Stimulated activated CD4-positive, alpha-beta T cell treated with anti-CD3 and anti-CD28 coated beads, TNF-alpha, amount 100 ng/mL, for 48 hours (primary cell): ENCODE data around the gene C19orf47.
"Not testable (repeated sequence)": the region's sequence is repeated elsewhere in the genome, so short reads cannot be mapped to it uniquely, and the experiment has no call there.

Experiments used
- DNase-seq, 3 donors: peaks; one replicate each; pipeline ENCODE4 v3.0.0-alpha.2; 2020; ENCODE audit warnings: low read depth in 3 of 3

C19orf47 gene

GRCh38 chr19:40377876-40378385 lies 29.7 kb upstream of the C19orf47 start:
- no peak for DNase-seq

GRCh38 chr19:40376286-40376862 lies 28.2 kb upstream of the C19orf47 start:
- DNase-seq: no peak

- DNase-seq: no peak
These were observed 25.9 kb upstream of the C19orf47 start for GRCh38 chr19:40374084-40374483.

DNA sequence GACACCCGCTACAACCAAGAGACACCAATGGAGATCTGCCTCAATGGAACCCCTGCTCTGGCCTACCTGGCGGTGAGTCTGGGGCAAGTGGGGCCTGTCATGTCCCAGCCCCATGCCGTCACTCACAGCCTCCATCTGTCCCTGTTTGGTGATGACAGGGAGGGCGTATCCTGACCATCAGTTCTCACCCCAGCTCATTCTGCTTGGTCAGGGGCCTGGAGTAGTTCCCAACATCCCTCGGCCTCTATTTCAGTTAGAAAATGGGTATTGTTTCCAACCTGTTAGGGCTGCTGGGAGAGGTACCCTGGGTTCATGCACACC lies 23.6 kb upstream of the C19orf47 start:
- DNase-seq: no peak

- DNase-seq: no peak
These were observed 23.0 kb upstream of the C19orf47 start for GRCh38 chr19:40370997-40371801.

- not testable (repeated sequence) for DNase-seq
These were observed 22.1 kb upstream of the C19orf47 start for GRCh38 chr19:40370253-40370652.

DNA sequence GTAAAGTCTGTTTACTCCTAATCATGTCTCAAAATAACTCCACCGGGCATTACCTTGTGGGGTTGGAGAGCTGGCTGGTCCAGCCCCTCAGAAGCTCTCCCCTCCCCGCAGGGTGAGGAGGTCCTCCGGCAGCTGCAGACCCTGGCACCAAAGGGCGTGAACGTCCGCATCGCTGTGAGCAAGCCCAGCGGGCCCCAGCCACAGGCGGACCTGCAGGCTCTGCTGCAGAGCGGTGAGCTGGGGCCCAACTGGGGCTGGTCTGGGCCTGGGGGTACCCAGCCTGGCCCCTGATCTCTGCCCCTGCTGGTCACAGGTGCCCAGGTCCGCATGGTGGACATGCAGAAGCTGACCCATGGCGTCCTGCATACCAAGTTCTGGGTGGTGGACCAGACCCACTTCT lies 21.6 kb upstream of the C19orf47 start:
- DNase-seq: no peak

GRCh38 chr19:40367577-40368434 lies 19.6 kb upstream of the C19orf47 start:
- DNase-seq: no peak

DNA sequence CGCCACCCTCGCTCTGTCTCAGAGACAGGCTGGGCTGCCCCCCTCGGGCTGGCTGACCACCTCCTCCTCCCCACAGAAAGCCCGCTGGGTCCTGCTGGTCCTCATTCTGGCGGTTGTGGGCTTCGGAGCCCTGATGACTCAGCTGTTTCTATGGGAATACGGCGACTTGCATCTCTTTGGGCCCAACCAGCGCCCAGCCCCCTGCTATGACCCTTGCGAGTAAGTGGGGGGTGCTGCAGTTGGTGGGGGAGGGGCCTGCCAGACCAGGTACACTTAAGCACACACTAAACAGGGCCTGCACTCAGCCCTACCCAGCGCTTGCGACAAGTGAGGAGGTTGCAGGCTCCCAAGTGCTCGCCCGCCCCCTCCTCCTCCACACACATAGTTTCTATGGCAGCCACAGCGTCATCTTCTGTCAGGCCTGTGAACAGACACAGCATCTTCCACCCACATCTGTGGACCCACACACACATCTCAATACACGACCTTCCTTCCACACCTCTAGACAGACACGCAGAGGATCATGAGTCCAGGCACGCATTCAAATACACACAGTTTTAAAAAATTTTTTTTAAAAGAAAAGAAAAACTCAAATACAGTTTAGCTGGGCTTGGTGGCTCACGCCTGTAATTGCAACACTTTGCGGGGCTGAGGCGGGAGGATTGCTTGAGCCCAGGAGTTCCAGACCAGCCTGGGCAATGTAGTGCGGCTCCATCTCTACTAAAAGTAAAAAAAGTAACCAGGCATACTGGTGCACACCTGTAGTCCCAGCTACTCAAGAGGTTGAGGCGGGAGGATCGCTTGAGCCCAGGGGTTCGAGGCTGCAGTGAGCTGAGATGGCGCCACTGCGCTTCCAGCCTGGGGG lies 18.7 kb upstream of the C19orf47 start:
- no peak for DNase-seq

DNA sequence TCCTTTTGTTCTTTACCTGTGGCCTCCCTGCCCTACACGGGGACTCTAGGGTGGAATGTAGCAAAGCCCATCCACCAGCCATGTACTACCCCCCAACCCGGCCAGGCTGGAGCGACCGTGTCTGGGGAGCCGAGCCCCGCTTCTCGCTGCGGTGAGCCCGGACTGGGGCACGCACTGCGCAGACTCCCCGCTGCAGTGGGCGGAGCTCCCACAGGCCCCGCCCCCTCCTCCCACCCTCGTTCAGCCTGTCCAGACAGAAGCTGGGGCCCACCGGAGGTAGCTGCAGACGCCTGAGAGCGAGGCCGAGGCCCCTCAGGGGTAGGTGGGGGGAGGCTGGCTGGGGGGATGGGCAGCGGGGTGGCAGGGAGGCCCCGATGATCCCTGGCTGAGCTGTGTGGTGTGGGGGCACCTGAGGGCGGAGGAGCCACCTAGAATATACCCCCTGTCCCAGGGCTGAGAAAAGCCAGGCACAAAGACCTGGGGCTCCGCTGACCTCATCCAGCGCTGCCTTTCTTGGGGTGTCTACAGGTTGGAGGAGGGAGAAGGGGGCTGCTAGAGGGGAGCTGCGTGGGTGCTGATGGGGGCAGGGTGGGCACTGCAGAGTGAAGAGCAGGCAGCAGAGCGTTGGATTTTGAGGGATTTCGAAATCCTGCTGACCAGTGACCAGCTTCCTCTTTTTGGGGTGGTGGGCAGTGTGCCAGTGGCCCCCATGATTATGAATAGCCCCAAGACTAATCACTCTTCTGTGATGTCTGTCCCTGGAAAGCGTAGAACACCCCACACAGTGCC lies 17.6 kb upstream of the C19orf47 start:
- peak; percentile 33 to 51 (median 36) for DNase-seq

DNA sequence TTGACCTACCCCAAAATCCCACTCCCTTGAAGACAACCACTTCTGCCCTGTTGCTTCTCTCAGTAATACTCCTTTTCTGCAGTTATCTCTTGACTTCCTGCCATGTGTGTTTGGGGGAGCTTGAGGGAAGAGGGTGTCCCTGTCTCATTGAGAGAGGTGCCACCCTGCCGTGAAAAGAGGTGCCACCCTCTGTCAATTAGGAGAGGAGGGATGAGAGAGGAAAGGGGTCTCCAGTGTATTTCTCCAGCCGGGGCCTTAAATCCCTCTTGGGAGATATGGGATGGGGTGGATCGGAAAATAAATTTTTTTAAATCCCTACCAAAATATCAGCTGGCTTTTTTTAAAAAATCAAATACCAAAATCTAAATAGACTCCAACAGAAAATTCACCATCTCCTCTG lies 16.8 kb upstream of the C19orf47 start:
- DNase-seq: no peak

DNA sequence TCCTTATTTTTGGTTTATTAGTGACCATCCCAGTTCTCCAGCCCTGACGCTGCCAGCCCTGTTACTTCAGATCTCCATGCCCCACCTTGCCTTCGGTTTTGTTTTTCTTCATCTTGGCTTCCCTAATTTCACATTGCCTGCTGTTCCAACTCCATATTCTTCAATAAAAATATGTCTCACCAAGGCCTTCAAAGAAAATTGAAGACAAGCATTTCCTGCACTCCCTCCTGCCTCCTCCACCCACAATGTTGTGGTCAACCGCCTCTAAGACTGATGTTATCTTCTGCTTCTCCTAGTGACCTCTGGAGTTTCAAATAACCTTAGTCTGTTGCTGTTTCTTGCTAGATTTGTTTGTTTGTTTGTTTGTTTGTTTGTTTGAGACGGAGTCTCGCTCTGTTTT lies 14.9 kb upstream of the C19orf47 start:
- DNase-seq: no peak

DNA sequence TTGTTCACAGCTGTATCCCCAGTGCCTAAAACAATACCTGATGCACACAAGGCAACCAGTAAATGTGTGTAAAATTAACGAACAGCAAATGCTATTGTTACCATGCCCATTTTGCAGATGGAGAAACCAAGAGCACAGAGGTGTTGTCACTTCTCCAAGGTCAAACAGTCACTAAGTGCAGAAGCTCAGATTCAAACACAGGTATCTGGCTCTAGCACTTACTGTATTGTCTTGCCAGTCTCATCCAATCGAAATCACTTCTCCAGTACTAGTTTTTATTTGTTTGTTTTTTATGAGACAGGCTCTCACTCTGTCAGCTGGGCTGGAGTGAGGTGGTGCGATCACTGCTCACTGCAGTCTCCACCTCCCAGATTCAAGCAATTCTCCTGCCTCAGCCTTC lies 14.0 kb upstream of the C19orf47 start:
- DNase-seq: no peak

DNA sequence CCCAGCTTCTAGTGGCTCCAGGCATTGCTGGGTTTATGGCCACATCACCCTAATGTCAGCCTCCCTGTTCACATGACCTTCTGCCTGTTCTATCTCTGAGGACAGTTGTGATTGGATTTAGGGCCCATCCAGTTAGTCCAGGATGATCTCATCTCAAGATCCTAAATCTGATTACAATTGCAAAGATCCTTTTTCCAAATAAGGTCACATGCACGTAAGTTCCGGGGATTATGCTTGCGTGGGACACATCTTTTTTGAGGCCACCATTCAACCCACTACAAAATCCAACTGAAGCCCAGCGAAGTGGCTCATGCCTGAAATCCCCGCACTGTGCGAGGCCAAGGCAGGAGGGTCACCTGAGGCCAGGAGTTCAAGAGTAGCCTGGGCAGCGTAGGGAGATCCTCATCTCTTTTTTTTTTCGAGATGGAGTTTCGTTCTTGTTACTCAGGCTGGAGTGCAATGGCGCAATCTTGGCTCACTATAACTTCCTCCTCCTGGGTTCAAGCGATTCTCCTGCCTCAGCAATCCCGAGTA lies 12.6 kb upstream of the C19orf47 start:
- DNase-seq: no peak

- no peak for DNase-seq
These were observed 12.0 kb upstream of the C19orf47 start for GRCh38 chr19:40360020-40360707.

DNA sequence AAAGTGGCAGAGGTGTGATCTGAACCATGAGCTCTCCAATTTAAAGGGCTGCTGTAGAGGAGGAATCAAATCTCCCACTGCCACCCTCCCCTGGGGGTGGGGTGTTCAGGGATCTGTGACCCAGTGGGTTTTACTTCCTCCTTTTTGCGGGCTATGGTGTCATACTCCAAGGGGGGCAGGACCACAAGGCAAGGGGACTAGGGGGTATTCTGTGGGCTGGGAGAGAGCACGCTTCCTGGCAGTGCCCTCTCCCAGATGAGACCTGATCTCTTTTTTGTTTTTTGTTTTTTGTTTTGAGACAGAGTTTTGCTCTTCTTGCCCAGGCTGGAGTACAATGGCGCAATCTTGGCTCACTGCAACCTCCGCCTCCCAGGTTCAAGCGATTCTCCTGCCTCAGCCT lies 10.6 kb upstream of the C19orf47 start:
- no peak for DNase-seq

DNA sequence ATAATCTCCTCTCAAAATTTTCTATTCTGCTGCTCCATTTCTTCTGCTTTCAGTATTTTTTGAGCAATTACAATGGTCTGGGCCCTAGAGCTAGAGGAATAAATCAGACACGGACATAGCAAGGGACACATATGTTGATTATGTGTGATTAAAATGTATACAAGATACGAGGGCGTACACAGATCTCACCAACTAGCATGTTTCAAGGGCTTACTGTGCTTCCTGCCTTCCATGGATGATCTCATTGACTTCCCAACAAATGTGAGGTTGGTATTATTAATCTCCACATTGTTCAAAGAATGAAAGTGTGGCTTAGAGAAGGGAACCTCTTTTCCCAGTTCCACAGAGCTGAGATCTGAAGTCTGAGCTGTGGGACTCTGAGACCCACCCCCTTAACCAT lies 9.4 kb upstream of the C19orf47 start:
- DNase-seq: no peak

DNA sequence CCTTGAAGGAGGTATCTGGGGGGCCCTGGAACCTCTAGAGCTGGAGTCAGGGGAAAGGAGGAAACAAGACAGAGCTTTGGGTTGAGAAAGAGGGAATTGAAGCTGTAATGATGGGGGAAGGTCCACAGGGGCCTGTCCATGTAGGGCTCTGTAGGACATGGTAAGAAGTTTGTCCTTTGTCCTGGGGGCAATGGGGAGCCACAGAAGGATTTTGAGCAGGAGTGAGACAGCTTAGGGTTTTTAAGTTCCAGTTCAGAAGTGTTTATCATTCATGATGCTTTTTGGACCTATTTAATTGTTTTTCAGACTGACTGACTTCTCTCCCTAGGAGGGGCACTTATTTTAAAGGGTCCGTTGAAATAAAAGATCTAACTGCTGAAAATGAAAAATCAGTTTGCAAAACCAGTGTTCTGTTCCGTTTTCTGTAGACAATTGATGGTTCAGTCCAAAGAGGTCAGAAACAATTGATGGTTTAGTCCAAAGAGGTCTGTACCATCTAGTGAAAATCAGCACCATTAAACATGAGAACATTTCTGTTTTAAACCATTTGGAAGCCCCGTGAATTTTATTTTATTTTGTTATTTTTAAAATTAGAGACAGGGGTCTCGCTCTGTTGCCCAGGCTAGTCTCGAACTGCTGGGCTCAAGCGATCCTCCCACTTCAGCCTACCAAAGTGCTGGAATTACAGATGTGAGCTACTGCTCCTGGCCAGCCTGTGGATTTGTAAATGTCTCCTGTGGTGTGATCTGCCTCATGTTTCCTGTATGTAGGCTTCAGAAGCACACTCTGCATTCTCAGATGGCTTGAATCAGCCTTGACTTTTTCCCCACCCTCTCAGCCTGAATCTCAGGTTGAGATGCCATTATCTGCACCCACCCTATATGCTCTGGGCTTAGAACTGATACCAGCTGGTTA lies 8.7 kb upstream of the C19orf47 start:
- DNase-seq: no peak
